Measurements from ENCODE around the gene TGFBRAP1. TPM values are rescaled to one million over a fixed set of nuclear protein-coding genes. Genes with fewer than 3 reads are reported as not detected.
A peak's percentile ranks its signal among the peaks of the same experiment; 100 is the strongest.

TGFBRAP1 gene
- total RNA-seq, 1 experiment from 2014 or later, result 19.5 TPM

DNA sequence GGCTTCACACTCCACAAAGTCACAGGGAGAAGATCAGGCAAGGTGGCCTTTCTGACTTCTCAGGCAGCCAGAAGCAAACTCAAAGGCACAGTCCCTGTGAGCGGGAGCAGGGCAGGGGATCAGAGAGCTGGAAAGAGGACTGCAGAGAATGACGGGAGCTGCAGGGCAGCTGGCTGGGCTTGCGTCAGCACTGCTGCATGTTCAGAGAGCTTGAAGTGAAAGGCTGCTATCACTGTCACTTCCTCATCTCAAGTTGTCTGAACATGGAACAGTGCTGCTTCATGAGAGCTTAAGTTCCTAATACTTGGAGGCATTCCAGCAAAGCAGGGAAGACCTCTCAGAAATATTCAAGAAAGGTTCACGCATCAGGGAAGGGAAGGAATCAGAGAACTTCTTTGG lies 20.4 kb downstream of the TGFBRAP1 start:
- H3K9me3 ChIP-seq (replicated peaks), result no peaks in the 10 kb centered on the region
- H3K36me3 ChIP-seq, result peaks cover 7% of the 10 kb centered on the region
- H3K27ac ChIP-seq, result no peak overlapping the region
- no peaks in the 10 kb centered on the region for H3K27me3 ChIP-seq
- no peak overlapping the region for H3K4me3 ChIP-seq
- no peak for DNase-seq
- H3K4me1 ChIP-seq, result no peaks in the 10 kb centered on the region

- H3K4me1 ChIP-seq, result no peaks in the 10 kb centered on the region
- no peak for DNase-seq
- H3K27ac ChIP-seq, result no peak overlapping the region
Observed at GRCh38 chr2:105308382-105309146, 21.0 kb downstream of the TGFBRAP1 start.

GRCh38 chr2:105307962-105308361 lies 21.6 kb downstream of the TGFBRAP1 start:
- Histone ChIP-seq H3K36me3 (peaks cover 7% of the 10 kb centered on the region), H3K27me3 (no peaks in the 10 kb centered on the region), H3K4me3 (no peak overlapping the region), H3K9me3 (replicated peaks) (no peaks in the 10 kb centered on the region), H3K27ac (no peak overlapping the region), H3K4me1 (no peaks in the 10 kb centered on the region)
- no peak for DNase-seq

More at GRCh38 chr2:105308382-105309146, 21.0 kb downstream of the TGFBRAP1 start:
- Histone ChIP-seq H3K9me3 (replicated peaks) (no peaks in the 10 kb centered on the region), H3K27me3 (no peaks in the 10 kb centered on the region), H3K4me3 (no peak overlapping the region), H3K36me3 (peaks cover 7% of the 10 kb centered on the region)

DNA sequence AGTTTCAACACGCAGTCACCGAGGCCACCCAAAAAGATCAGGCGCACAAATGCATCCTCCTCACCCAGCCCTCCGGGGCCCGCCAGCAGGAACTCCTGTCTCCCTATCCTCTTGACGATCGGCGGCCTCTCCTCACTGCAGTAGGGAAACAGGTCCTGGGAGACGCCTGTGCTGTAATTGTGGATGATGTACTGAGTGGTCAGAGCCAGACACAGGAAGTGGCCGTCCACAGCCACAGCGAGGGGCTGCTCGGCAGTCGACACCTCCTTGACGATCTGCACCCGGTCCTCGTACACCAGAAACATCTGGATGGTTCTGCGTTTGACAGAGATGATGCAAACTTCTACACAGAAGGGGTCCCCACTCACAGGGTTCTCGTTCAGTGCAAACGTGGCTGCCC lies 22.0 kb downstream of the TGFBRAP1 start:
- Histone ChIP-seq H3K27ac (no peak overlapping the region), H3K27me3 (no peaks in the 10 kb centered on the region), H3K4me3 (no peak overlapping the region), H3K4me1 (no peaks in the 10 kb centered on the region), H3K9me3 (replicated peaks) (no peaks in the 10 kb centered on the region), H3K36me3 (peaks cover 9% of the 10 kb centered on the region)
- no peak for DNase-seq

- no peaks in the 10 kb centered on the region for H3K4me1 ChIP-seq
- H3K9me3 ChIP-seq (replicated peaks), result no peaks in the 10 kb centered on the region
- no peak for DNase-seq
- H3K36me3 ChIP-seq, result peaks cover 9% of the 10 kb centered on the region
- H3K27ac ChIP-seq, result no peak overlapping the region
- H3K4me3 ChIP-seq, result no peak overlapping the region
- H3K27me3 ChIP-seq, result no peaks in the 10 kb centered on the region
Observed at GRCh38 chr2:105307146-105307545, 22.4 kb downstream of the TGFBRAP1 start.

GRCh38 chr2:105301646-105302045 lies 27.9 kb downstream of the TGFBRAP1 start:
- Histone ChIP-seq H3K36me3 (peaks cover 8% of the 10 kb centered on the region), H3K4me1 (peaks cover 7% of the 10 kb centered on the region; the same call in 1 of the 2 replicates), H3K27ac (no peak overlapping the region), H3K27me3 (no peaks in the 10 kb centered on the region), H3K9me3 (replicated peaks) (no peaks in the 10 kb centered on the region), H3K4me3 (no peak overlapping the region)
- no peak for DNase-seq

DNA sequence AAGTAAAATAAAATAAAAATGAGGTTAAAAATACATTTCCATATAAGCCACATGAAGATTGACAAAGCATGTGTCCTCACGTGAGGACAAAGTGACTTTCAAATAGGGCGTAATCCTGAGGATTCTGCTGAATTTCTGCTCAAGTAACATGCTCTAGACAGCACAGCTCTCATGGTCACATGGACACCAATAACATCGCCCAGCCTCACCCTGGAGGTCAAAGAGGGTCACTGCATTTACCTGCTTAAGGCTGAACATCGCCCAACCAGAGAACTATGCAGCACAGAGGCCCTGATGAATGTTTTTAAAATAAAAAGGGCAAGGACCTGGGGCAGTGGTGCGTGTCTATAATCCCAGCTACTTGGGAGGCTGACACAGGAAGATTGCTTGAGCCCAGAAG lies 30.2 kb downstream of the TGFBRAP1 start:
- Histone ChIP-seq H3K4me1 (peaks cover 12% of the 10 kb centered on the region), H3K27me3 (no peaks in the 10 kb centered on the region), H3K4me3 (no peak overlapping the region), H3K9me3 (replicated peaks) (no peaks in the 10 kb centered on the region), H3K36me3 (peaks cover 6% of the 10 kb centered on the region; the same call in 1 of the 2 replicates), H3K27ac (no peak overlapping the region)
- DNase-seq, result no peak

DNA sequence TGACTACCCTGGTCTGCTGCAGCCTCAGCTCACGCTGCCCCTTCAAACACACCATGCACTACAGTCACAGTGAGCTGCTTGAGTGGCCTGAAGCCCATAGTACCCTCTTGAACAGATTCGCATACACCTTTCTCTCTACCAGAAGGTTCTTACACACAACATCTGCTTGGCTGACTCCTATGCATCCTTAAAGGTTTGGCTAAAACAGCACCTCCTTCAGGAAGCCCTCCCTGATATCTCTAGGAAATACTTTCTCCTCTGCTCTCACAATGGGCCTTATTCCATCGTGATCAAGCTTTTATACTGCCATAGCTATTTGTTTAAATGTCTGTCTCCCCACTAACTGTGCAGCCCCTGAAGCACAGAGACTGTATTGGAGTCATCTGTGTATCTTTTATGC lies 31.5 kb downstream of the TGFBRAP1 start:
- H3K9me3 ChIP-seq (replicated peaks), result no peaks in the 10 kb centered on the region
- no peak for DNase-seq
- H3K27me3 ChIP-seq, result no peaks in the 10 kb centered on the region
- peaks cover 17% of the 10 kb centered on the region for H3K4me1 ChIP-seq
- no peak overlapping the region for H3K4me3 ChIP-seq
- no peak overlapping the region; the same call in 1 of the 2 replicates for H3K27ac ChIP-seq
- peaks cover 6% of the 10 kb centered on the region; the same call in 1 of the 2 replicates for H3K36me3 ChIP-seq

GRCh38 chr2:105297216-105297615 lies 32.3 kb downstream of the TGFBRAP1 start:
- Histone ChIP-seq H3K9me3 (replicated peaks) (no peaks in the 10 kb centered on the region), H3K27me3 (no peaks in the 10 kb centered on the region), H3K4me3 (no peak overlapping the region), H3K36me3 (0 out of 2 replicates have a peak, but pooled peaks cover 3% of the 10 kb centered on the region), H3K4me1 (peaks cover 17% of the 10 kb centered on the region), H3K27ac (peak overlapping the region; percentile 36)
- peak; percentile 52 to 70 for DNase-seq

DNA sequence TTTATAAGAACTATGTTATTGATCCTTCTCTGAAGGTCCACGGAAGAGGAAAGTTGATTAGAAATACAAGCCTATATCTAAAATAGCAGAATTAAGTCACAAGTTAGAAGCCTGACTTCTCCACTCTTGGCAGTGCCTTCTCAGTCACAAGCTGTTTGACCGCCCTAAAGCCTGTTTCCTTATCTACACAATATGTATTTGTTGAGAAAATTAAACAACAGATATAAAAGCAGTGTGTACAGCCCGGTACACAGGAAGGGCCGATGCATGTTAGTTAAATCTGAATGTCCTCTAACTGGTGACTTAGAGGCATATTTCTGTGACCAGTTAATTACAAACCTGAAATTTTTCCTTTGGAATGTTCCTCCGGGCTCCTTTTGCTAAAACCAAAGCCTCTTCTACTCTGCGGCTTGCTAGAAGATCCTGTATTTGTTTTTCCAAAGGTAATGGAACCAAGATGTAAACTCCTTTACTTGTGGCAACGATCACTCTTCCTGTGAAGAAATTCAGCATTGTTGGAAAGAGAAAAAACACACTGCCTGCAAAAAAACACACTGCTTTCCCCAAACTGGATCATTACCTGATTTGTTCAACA lies 33.4 kb downstream of the TGFBRAP1 start:
- H3K27ac ChIP-seq, result no peak overlapping the region
- peaks cover 6% of the 10 kb centered on the region for H3K36me3 ChIP-seq
- H3K27me3 ChIP-seq, result no peaks in the 10 kb centered on the region
- no peak for DNase-seq
- H3K4me1 ChIP-seq, result peaks cover 17% of the 10 kb centered on the region
- H3K4me3 ChIP-seq, result no peak overlapping the region
- no peaks in the 10 kb centered on the region for H3K9me3 ChIP-seq (replicated peaks)

GRCh38 chr2:105294844-105295481 lies 34.6 kb downstream of the TGFBRAP1 start:
- Histone ChIP-seq H3K27me3 (no peaks in the 10 kb centered on the region), H3K36me3 (peaks cover 9% of the 10 kb centered on the region), H3K27ac (peak overlapping the region; percentile 38; the same call in 1 of the 2 replicates), H3K9me3 (replicated peaks) (no peaks in the 10 kb centered on the region), H3K4me1 (peaks cover 17% of the 10 kb centered on the region), H3K4me3 (no peak overlapping the region)
- peak; percentile 78 to 81 for DNase-seq

DNA sequence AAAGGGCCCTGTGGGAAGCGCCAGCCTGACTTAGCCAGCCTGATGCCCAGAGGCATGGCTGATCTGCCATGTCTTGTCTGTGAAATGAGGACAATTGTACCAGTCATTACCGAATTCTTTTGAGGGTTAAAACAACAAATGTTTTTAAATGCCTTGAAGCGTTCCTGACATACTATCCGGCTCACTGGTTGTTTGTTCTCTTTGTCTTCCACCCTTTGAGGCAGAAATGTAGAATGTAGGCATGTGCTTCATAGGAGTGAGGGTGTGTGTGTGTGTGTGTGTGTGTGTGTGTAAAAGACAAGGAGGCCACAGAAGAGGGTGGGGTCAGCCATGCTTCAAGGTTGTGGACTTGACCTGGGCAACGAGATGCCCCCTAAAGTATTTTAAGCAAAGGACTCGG lies 35.5 kb downstream of the TGFBRAP1 start:
- no peak overlapping the region for H3K4me3 ChIP-seq
- no peaks in the 10 kb centered on the region for H3K27me3 ChIP-seq
- H3K9me3 ChIP-seq (replicated peaks), result no peaks in the 10 kb centered on the region
- H3K36me3 ChIP-seq, result peaks cover 11% of the 10 kb centered on the region
- peaks cover 17% of the 10 kb centered on the region for H3K4me1 ChIP-seq
- H3K27ac ChIP-seq, result peak overlapping the region; percentile 38
- DNase-seq, result peak; percentile 14 to 47

GRCh38 chr2:105291981-105292380 lies 37.6 kb downstream of the TGFBRAP1 start:
- Histone ChIP-seq H3K27ac (no peak overlapping the region), H3K4me1 (peaks cover 10% of the 10 kb centered on the region), H3K9me3 (replicated peaks) (no peaks in the 10 kb centered on the region), H3K27me3 (no peaks in the 10 kb centered on the region), H3K4me3 (no peak overlapping the region), H3K36me3 (peaks cover 8% of the 10 kb centered on the region)
- DNase-seq, result no peak

DNA sequence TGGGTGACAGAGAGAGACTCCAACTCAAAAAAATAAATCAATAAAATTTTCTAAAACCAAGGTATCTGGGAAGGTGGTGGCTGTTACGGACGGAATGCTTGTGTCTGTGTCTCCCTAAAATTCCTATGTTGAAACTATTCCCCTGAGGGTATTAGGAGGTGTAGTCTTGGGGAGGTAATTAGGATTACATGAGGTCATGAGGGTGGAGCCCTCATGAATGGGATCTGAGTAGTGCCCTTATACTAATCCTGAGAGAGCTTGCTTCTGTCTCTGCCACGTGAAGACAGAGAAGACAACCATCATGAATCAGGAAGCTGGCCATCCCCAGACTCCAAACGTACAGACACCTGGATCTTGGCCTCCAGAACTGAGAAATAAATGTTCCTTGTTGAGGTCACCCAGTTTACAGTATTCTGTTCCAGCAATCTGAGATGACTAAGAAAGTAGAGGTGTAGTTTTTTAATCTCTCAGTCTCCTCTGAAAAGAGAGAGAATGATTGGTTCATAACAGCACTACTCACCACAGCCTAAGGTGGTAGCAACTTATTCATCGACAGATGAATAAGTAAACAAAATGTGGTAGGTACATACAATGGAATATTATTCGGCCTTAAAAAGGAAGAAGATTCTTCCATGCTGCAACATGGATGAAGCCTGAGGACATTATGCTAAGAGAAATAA lies 38.4 kb downstream of the TGFBRAP1 start:
- DNase-seq, result no peak
- Histone ChIP-seq H3K4me3 (no peak overlapping the region), H3K4me1 (peaks cover 10% of the 10 kb centered on the region), H3K9me3 (replicated peaks) (no peaks in the 10 kb centered on the region), H3K27ac (no peak overlapping the region), H3K27me3 (no peaks in the 10 kb centered on the region), H3K36me3 (peaks cover 8% of the 10 kb centered on the region)

DNA sequence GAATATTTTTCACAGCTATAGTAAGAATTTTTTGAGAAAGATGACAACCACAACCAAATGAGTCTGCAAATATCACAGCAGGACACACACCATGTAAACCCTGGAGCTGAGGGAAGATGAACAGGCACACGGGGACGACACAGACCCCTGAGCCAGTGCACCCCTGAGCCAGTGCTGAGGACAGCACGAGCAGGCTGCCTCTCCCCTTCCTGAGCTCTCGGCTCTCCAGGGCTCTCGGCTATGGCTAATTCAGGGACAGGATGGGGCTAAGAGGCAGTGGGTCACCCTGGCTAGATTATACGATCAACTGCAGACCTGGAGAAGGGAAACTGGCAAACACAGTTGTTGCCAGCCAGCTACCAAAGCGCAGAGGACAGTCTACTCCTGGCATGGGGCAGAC lies 41.4 kb downstream of the TGFBRAP1 start:
- Histone ChIP-seq H3K9me3 (replicated peaks) (no peaks in the 10 kb centered on the region), H3K36me3 (peaks cover 19% of the 10 kb centered on the region), H3K4me3 (no peak overlapping the region), H3K4me1 (no peaks in the 10 kb centered on the region), H3K27me3 (no peaks in the 10 kb centered on the region), H3K27ac (no peak overlapping the region)
- DNase-seq, result no peak
